ENCODE results near the gene SYNGR1. TPM values are rescaled to one million over a fixed set of nuclear protein-coding genes. Genes with fewer than 3 reads are reported as not detected.

Gene SYNGR1
- total and polyA plus RNA-seq, 2 of the 8 experiments (the other 6 are each of a cell fraction or from before 2014, with no cell fraction given): 32.5 to 84.7 TPM

GRCh38 chr22:39368461-39368911, 18.7 kb downstream of the SYNGR1 start:
- ChIA-PET CTCF (ENCODE audit: partially characterized antibody) (interaction anchor here (1.0 to 2.1 kb wide), 6 partner anchors 16 to 198 kb away, joined by 3 to 9 read pairs (median 4); no protein-coding TSS in a partner anchor), POLR2A (ENCODE audit: partially characterized antibody) (interaction anchor here (22.5 kb wide), 1 partner anchor 53 kb away, joined by 413 read pairs; the partner anchor contains the start of gene RPL3)
- Histone ChIP-seq H2BK20ac (ENCODE audit: low read length) (no peak overlapping the region), H4K8ac (ENCODE audit: extremely low read depth, insufficient read depth, low read length) (no peak overlapping the region), H3K14ac (ENCODE audit: insufficient read length) (no peak overlapping the region), H3K56ac (replicated peaks; ENCODE audit: insufficient read length, low read depth, low read length) (no peak overlapping the region), H2AFZ (ENCODE audit: low read length) (no peak overlapping the region), H3K23ac (ENCODE audit: insufficient read length) (no peak overlapping the region), H3K4me3 (ENCODE audit: extremely low read depth in 1 of 4, insufficient read depth in 2 of 4, low read depth in 3 of 4, low read length in 4 of 4) (no peak overlapping the region), H3K27me3 (replicated peaks in 1 of 4; ENCODE audit: control insufficient read depth in 3 of 4, extremely low read depth in 1 of 4, insufficient read depth in 3 of 4, low read length in 3 of 4) (no peaks in the 10 kb centered on the region), H2BK12ac (ENCODE audit: low read depth, low read length) (no peak overlapping the region), H2BK5ac (ENCODE audit: low read depth, low read length) (no peak overlapping the region), H4K5ac (ENCODE audit: insufficient read length, low read depth, low read length) (no peak overlapping the region), H3K23me2 (ENCODE audit: low read depth, low read length) (no peaks in the 10 kb centered on the region), H4K91ac (replicated peaks; ENCODE audit: insufficient read length, low read length) (no peak overlapping the region), H3K79me1 (ENCODE audit: low read depth, low read length) (peaks cover 7% of the 10 kb centered on the region), H3K27ac (ENCODE audit: low read depth, low read length) (no peak overlapping the region), H3K36me3 (ENCODE audit: control insufficient read depth in 2 of 4, insufficient read depth in 4 of 4, low read length in 3 of 4) (no peaks in the 10 kb centered on the region), H3K4me2 (ENCODE audit: insufficient read depth in 1 of 2, low read depth in 2 of 2, low read length in 2 of 2) (no peak overlapping the region), H3K4me1 (replicated peaks in 1 of 4; ENCODE audit: control insufficient read depth in 3 of 4, insufficient read depth in 4 of 4, low read length in 3 of 4) (peaks cover 0 to 11% (median 2%) of the 10 kb centered on the region in 4 experiments; a peak in 6 of 7 replicates), H3K18ac (ENCODE audit: extremely low read depth, low read length) (no peak overlapping the region), H2BK15ac (ENCODE audit: low read length) (no peak overlapping the region), H2AK5ac (ENCODE audit: low read depth, low read length) (no peak overlapping the region), H3K4ac (replicated peaks; ENCODE audit: insufficient read length, low read depth, low read length) (no peak overlapping the region), H3K79me2 (ENCODE audit: control insufficient read depth in 1 of 2, insufficient read depth in 2 of 2, low read length in 2 of 2) (peaks cover 0 to 2% of the 10 kb centered on the region in 2 experiments; a peak in 1 of 4 replicates), H2BK120ac (replicated peaks; ENCODE audit: low read depth, low read length) (no peak overlapping the region), H4K20me1 (replicated peaks in 1 of 2; ENCODE audit: control insufficient read depth in 1 of 2, insufficient read depth in 2 of 2, low read length in 2 of 2) (peaks cover 4 to 8% of the 10 kb centered on the region in 2 experiments), H3K9me3 (ENCODE audit: insufficient read depth in 2 of 2, low read depth in 1 of 2, low read length in 1 of 2) (peaks cover 0 to 4% of the 10 kb centered on the region in 2 experiments; a peak in 1 of 4 replicates), H3K9ac (replicated peaks in 1 of 4; ENCODE audit: extremely low read depth in 1 of 4, low read depth in 3 of 4, low read length in 3 of 4) (no peak overlapping the region)
- no peak for FAIRE-seq
- 82% methylated on average over 9 of the region's 9 CpGs; no CpG with 5 or more reads in 1 of the 2 experiments for WGBS, 2 experiments (ENCODE audit: extremely low coverage in 1 of 2, insufficient coverage in 1 of 2, insufficient read length in 1 of 2, insufficient replicate concordance in 2 of 2, low coverage in 1 of 2, low lambda C conversion rate in 2 of 2, missing lambda C conversion rate in 1 of 2)
- no peak for DNase-seq (ENCODE audit: low read depth in 1 of 2, low spot score in 2 of 2)
- TF ChIP-seq SAP30 (IDR thresholded peaks at IDR 0.05; ENCODE audit: insufficient read depth, insufficient replicate concordance, low read length) (no peak), RAD21 (IDR thresholded peaks at IDR 0.05 in 1 of 2, conservative IDR thresholded peaks at IDR 0.05 in 1 of 2; ENCODE audit: low read depth in 2 of 2, low read length in 2 of 2) (no peak), GTF2F1 (IDR thresholded peaks at IDR 0.05; ENCODE audit: borderline replicate concordance, low read depth, low read length) (no peak), CHD2 (IDR thresholded peaks at IDR 0.05; ENCODE audit: low read length) (no peak), CTBP2 (IDR thresholded peaks at IDR 0.05; ENCODE audit: borderline replicate concordance, insufficient read depth, insufficient read length, low read length) (no peak), CREB1 (IDR thresholded peaks at IDR 0.05) (no peak), JUND (IDR thresholded peaks at IDR 0.05; ENCODE audit: low read length) (no peak), SP2 (IDR thresholded peaks at IDR 0.05; ENCODE audit: low read length) (no peak), ATF3 (IDR thresholded peaks at IDR 0.05; ENCODE audit: insufficient read depth, low read depth, low read length) (no peak), MAFK (IDR thresholded peaks at IDR 0.05; ENCODE audit: low read depth, low read length) (no peak), CBX5 (IDR thresholded peaks at IDR 0.05; ENCODE audit: low read depth, low read length) (no peak), CHD1 (IDR thresholded peaks at IDR 0.05; ENCODE audit: low read depth, low read length) (no peak), TCF12 (IDR thresholded peaks at IDR 0.05; ENCODE audit: low read depth, low read length) (no peak), JUN (IDR thresholded peaks at IDR 0.05; ENCODE audit: low read depth, low read length) (no peak)
